Stomach (tissue), 9 donors: ENCODE data around the gene CD300E. TPM values are rescaled to one million over a fixed set of nuclear protein-coding genes. Genes with fewer than 3 reads are reported as not detected.
"Not testable (repeated sequence)": the region's sequence is repeated elsewhere in the genome, so short reads cannot be mapped to it uniquely, and the experiment has no call there.

Source experiments
- DNase-seq, 2 donors: peaks; one replicate each; pipeline versions ENCODE4 v3.0.0 to v3.0.0-alpha.2; 2013 to 2019
- H3K27ac ChIP-seq, 5 donors: fragments of 200-600 bp in 4 of 5; sonication (generic) in 4 of 5; one replicate each; pipeline ENCODE4 v1.5.1; 2013 to 2019; ENCODE audit warnings: mild to moderate bottlenecking in 1 of 5, moderate library complexity in 1 of 5
- H3K27me3 ChIP-seq, 3 donors: fragments of 200-600 bp; sonication (generic); one replicate each; pipeline ENCODE4 v1.5.1; 2017 to 2019; ENCODE audit warnings: mixed run types in 1 of 3
- H3K36me3 ChIP-seq, 4 donors: fragments of 200-600 bp; sonication (generic); 1 replicate in 3 of 4; 2 replicates in 1 of 4; pipeline ENCODE4 v1.5.1; 2016 to 2019
- H3K4me1 ChIP-seq, 4 donors: fragments of 200-600 bp; sonication (generic); one replicate each; pipeline ENCODE4 v1.5.1; 2016 to 2019
- H3K4me3 ChIP-seq, 4 donors: fragments of 200-600 bp; sonication (generic) in 3 of 4; one replicate each; pipeline ENCODE4 v1.5.1; 2016 to 2019; ENCODE audit warnings: mild to moderate bottlenecking in 1 of 4
- H3K9me3 ChIP-seq, 4 donors: fragments of 200-600 bp; sonication (generic); one replicate each; pipeline ENCODE4 v1.5.1; 2016 to 2019
- CTCF ChIP-seq, 7 experiments: fragments of 450-650 bp in 4 of 7; fragments of 200-600 bp in 3 of 7; sonication (generic) in 3 of 7; IDR thresholded peaks; one replicate each; pipeline ENCODE4 v1.5.1; 2016 to 2019; ENCODE audit warnings: antibody characterized with exemption in 7 of 7, control low read depth in 2 of 7, mild to moderate bottlenecking in 1 of 7
- EP300 ChIP-seq: sonication (generic); formaldehyde crosslinking; IDR thresholded peaks from one replicate; pipeline ENCODE4 v1.6.1; 2017; ENCODE audit warnings: antibody characterized with exemption
- POLR2A ChIP-seq, 4 donors: fragments of 450-650 bp; IDR thresholded peaks; one replicate each; pipeline ENCODE4 v1.6.1; 2016; ENCODE audit warnings: antibody characterized with exemption in 4 of 4, control low read depth in 2 of 4, mild to moderate bottlenecking in 1 of 4, moderate library complexity in 1 of 4
- POLR2AphosphoS5 ChIP-seq, 3 donors: sonication (generic); formaldehyde crosslinking; IDR thresholded peaks; one replicate each; pipeline ENCODE4 v1.6.1; 2016; ENCODE audit warnings: antibody characterized with exemption in 3 of 3
- WGBS, 5 donors: extraction: QIAGEN DNeasy Blood & Tissue Kit in 3 of 5; methylation state at CpG; one replicate each; pipeline versions ENCODE4 v1.1.5 to v1.1.7; 2013 to 2018; 5-methylcytosine and 5-hydroxymethylcytosine counted together
- intact Hi-C: fragments of 100-400 bp; cut with DNase I; formaldehyde crosslinking; loops from one replicate; pipeline ENCODE4 v1.15.1; 2023; ENCODE audit warnings: low total_unique reads
- polyA plus RNA-seq, 3 donors: library from polyadenylated mRNA; stranded (reverse); fragments of 200-250 nt; gene quantifications; one replicate each; pipeline ENCODE4 v1.2.3, GENCODE V29; 2013
- total RNA-seq, 5 donors: library from RNA; depleted of rRNA; stranded (reverse); fragments of >200 nt; gene quantifications; one replicate each; pipeline versions ENCODE4 v1.1.0 to v1.2.3, GENCODE V29; 2014 to 2016
- donor health status: healthy with polysubstance abuse.
- donor health status: Bipolar disorder and iron deficiency.
- donor health status: healthy.

CD300E gene
- total and polyA plus RNA-seq, 8 donors: 0.15 to 7.6 (median 0.37) TPM; not detected in 3

- TF ChIP-seq POLR2A (IDR thresholded peaks at IDR 0.05): no peak
- no peak for TF ChIP-seq EP300
- no peak for TF ChIP-seq CTCF (IDR thresholded peaks at IDR 0.05)
- TF ChIP-seq POLR2AphosphoS5 (IDR thresholded peaks at IDR 0.05): no peak
- intact Hi-C loops: no loop called here
- DNase-seq: no peak
- peaks cover 0 to 54% (median under 1%) of the 10 kb centered on the region in 3 donors for H3K27me3 ChIP-seq
- no peaks in the 10 kb centered on the region for H3K36me3 ChIP-seq
- no peak overlapping the region for H3K4me3 ChIP-seq
- no peak overlapping the region for H3K27ac ChIP-seq
- 63 to 71% (median 69%) methylated on average over 6 of the region's 6 CpGs for WGBS, 5 donors
- peaks cover 0 to 13% (median 0%) of the 10 kb centered on the region in 4 donors for H3K4me1 ChIP-seq
- no peaks in the 10 kb centered on the region for H3K9me3 ChIP-seq
Measured at GRCh38 chr17:74641224-74641957, 17.9 kb upstream of the CD300E start.

- intact Hi-C loops: no loop called here
- Histone ChIP-seq H3K27ac (no peak overlapping the region), H3K27me3 (peaks cover 0 to 61% (median 11%) of the 10 kb centered on the region in 3 donors), H3K9me3 (no peaks in the 10 kb centered on the region), H3K4me1 (peaks cover 0 to 13% (median 0%) of the 10 kb centered on the region in 4 donors), H3K4me3 (no peak overlapping the region), H3K36me3 (no peaks in the 10 kb centered on the region)
- 58 to 71% (median 67%) methylated on average over 10 of the region's 10 CpGs for WGBS, 5 donors
- no peak for DNase-seq
- TF ChIP-seq CTCF (IDR thresholded peaks at IDR 0.05) (no peak), POLR2A (IDR thresholded peaks at IDR 0.05) (no peak), EP300 (no peak), POLR2AphosphoS5 (IDR thresholded peaks at IDR 0.05) (no peak)
Measured at GRCh38 chr17:74639704-74640151, 16.2 kb upstream of the CD300E start.

GRCh38 chr17:74637926-74638325 is 14.4 kb upstream of the CD300E start:
- Histone ChIP-seq H3K9me3 (no peaks in the 10 kb centered on the region), H3K4me1 (peaks cover 0 to 13% (median 0%) of the 10 kb centered on the region in 4 donors), H3K27me3 (peaks cover 0 to 72% (median 11%) of the 10 kb centered on the region in 3 donors), H3K4me3 (no peak overlapping the region), H3K27ac (no peak overlapping the region), H3K36me3 (no peaks in the 10 kb centered on the region)
- TF ChIP-seq CTCF (IDR thresholded peaks at IDR 0.05) (no peak), EP300 (no peak), POLR2A (IDR thresholded peaks at IDR 0.05) (no peak), POLR2AphosphoS5 (IDR thresholded peaks at IDR 0.05) (no peak)
- intact Hi-C loops: no loop called here
- 13 to 33% (median 21%) methylated on average over 2 of the region's 2 CpGs for WGBS, 5 donors
- no peak for DNase-seq

GRCh38 chr17:74637265-74637664 is 13.7 kb upstream of the CD300E start:
- Histone ChIP-seq H3K36me3 (no peaks in the 10 kb centered on the region), H3K27me3 (peaks cover 0 to 72% (median 15%) of the 10 kb centered on the region in 3 donors), H3K4me1 (peaks cover 0 to 16% (median 0%) of the 10 kb centered on the region in 4 donors), H3K9me3 (no peaks in the 10 kb centered on the region), H3K27ac (no peak overlapping the region), H3K4me3 (no peak overlapping the region)
- DNase-seq: no peak
- TF ChIP-seq CTCF (IDR thresholded peaks at IDR 0.05) (no peak), POLR2AphosphoS5 (IDR thresholded peaks at IDR 0.05) (no peak), POLR2A (IDR thresholded peaks at IDR 0.05) (no peak), EP300 (no peak)
- intact Hi-C loops: no loop called here
- WGBS, 5 donors: 65 to 73% (median 69%) methylated on average over 11 of the region's 11 CpGs

- WGBS, 5 donors: 71 to 79% (median 75%) methylated on average over 10 of the region's 10 CpGs
- H3K4me3 ChIP-seq, H3K36me3 ChIP-seq, intact Hi-C loops, H3K27ac ChIP-seq, H3K9me3 ChIP-seq, DNase-seq: not testable (repeated sequence)
- Histone ChIP-seq H3K4me1 (peaks cover 0 to 20% (median 3%) of the 10 kb centered on the region in 4 donors), H3K27me3 (peaks cover 0 to 70% (median 18%) of the 10 kb centered on the region in 3 donors)
Measured at GRCh38 chr17:74636541-74637085, 13.1 kb upstream of the CD300E start.
